GM21423 (cell line): ENCODE measurements around the gene ZNF467.

Source experiments
- ATAC-seq: cut with Tn5 transposase; IDR thresholded peaks from one replicate; pipeline ENCODE4 v1.9.1; 2021; ENCODE audit warnings: mild to moderate bottlenecking, moderate library complexity; ENCODE audit not compliant: unreplicated experiment

ZNF467 gene

GRCh38 chr7:149751043-149751775, 22.2 kb downstream of the ZNF467 start:
- no peak for ATAC-seq

DNA sequence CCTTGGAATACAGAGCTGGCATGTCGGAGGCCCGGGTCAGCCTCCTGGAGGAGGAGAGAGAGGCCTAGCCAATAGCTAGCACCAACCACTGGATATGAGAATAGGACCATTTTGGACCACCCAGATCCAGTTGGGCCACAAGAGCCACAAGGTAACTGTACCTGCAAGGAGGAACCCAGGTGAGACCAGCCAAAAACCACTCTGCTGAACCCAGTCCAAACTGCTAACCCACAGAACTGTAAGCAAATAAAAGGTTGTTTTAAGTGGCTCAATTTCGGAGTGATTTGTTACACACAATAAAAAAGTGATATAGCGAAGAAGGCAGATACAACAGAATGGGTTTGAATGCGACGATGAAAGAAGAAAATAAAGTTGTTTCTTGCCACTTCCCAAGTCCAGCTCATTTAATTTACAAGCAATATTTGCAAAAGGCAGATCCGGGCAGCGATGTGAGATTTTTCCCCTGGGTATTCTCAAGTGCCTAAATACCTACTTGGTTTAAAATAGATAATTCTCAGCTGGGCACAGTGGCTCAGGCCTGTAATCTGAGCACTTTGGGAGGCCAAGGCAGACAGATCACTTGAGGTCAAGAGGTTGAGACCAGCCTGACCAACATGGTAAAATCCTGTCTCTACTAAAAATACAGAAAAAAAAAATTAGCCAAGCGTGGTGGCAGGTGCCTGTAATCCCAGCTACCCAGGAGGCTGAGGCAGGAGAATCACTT, 23.1 kb downstream of the ZNF467 start:
- no peak for ATAC-seq

DNA sequence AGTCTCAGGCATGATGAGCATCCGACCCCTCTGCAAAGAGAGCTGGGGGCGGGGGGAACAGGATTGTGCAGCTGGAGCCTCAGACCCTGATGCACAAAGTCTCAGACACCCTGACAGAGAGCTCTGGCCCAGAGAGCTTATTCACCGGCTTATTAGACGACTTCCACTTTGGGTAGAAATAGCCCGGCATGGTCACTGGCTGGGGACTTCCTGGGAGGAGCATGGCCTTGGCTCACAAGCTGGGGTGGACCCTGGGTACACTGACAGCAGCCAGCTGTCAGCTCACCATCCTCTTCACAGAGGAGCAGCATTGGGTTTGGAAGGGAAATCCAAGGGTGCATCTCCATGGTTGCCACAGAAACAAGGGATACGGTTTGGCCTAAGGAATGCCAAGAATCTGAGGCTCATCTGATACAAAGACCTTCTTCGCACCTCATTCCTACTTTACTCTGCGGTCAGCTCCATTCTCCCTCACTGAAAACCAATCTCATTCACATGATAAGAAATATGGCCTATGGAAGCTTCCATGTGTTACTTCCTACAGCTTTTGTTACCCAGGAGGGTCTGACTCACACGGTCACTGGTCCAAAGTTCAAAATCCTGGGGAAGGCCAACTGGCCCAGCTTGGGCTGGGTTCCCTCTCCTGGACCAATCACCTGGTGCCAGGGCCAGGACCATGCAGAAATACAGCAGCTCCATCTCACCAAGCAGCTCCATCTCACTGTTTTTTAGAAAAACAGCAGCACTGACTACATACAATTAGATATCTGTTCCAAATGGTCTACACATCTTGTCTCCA, 25.1 kb downstream of the ZNF467 start:
- no peak for ATAC-seq

GRCh38 chr7:149743476-149744255, 29.7 kb downstream of the ZNF467 start:
- ATAC-seq: no peak

- ATAC-seq: peak; percentile 83
Observed at GRCh38 chr7:149742075-149742701, 31.2 kb downstream of the ZNF467 start.

DNA sequence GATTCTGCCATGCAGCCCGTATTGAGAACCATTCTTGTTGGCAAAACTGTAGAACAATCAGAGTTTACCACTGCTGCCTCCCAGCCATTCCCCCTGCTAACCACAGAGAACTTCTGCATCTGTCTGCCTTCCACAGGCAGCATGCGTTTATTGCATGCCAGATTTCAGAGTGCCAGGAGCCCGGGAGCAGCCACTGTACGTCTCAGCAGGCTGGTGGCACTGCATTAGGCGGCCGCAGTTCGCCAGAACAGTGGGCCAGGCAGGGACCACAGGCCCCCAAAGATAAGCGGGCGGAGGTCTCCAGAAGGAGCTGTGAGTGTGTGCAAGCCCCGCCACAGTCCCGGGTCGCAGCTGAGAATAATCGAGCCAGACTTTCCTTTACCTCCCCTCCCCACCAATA, 31.8 kb downstream of the ZNF467 start:
- no peak for ATAC-seq

DNA sequence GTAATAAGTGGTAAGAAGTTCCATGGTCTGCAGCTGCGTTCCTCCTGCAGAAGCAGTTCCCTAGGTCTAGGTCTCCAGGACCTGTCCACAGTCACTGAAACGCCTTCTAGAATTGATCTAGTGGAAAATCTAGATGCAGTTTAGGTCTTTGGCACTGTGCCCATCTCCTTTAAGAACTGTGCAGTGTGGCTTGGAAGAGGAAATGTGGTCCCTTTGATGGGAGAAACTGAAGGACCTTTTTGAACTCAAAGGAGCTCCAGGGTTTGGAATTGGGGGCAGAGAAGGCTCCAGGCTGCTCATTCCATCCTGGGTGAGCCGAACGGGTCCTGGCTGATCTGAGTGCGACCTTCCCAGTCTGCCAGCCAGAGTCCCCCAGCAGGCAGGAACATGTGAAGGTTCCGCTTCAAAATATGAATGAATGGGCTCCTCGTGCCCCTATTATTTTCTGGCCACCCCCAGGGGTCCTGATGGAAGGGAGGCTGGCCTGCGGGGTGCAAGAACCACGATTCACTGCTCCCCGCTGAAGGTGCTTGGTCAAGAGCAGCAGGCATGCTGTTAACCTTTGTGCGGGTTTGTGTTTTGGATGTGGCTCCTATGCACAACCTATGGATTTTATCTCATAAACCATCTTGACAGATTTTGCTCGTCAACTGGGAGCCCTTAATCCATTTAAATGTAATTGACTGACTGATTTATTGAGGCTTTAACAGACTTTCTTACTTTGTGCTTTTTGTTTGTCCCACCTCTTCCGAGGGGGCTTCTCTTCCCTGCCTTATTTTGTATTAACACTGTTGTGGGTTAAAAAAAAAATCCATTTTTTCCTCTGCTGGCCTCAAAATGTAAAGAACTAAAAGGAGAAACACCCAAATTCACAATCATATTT, 36.7 kb downstream of the ZNF467 start:
- ATAC-seq: no peak

DNA sequence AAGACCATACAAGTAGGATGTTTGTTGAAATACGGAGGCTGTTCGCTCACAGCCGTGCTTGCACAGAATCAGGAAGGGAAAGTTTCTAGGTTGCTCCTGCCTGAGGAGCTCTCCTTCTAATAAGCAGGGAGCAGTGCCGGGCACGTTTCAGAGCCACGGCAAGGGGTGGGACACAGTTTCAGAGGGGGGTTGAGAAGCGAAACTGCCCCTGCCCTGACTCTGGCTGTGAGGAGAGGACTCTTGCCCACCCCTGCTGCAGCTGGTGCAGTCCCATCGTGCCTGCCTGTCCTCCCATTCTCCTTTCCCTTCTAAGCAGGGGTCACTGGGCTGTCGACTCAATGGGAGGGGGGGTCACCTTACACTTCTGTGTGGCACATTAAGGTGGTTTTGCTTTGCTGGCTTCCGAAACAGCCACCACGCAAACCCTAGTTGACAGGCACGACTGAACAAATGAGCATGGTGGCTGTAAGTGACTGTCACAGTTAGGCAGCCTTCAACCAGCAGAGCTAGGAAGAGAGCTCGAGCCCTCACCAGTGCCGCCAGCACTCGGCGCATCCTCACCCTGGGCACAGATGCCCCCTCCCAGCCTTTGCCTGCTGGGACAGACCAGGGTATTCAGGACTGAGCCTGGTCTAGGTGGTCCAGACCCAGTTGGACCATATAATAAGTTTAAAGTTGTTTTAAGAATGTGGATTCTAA, 37.5 kb downstream of the ZNF467 start:
- ATAC-seq: no peak

DNA sequence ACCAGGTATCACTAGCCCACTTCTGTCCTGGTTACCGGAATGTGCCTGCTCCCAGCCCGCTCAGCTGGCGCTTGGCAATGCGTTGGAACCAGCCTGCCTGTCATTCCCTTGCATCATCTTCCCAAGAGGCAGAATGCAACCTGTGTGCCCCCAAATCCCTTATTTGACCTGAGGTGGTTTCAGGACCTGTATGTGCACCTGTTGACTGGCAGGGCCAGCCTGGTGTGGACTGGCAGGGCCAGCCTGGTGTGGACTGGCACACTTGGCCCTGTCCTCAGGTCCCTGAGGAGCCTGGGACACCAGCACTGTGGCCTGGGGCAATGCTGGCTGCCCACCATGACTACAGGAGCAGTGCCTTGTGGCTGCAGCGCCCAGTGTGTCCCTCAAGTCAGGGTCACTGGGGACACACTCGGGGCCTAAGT, 38.2 kb downstream of the ZNF467 start:
- no peak for ATAC-seq

GRCh38 chr7:149734791-149735075, 38.7 kb downstream of the ZNF467 start:
- ATAC-seq: no peak

- no peak for ATAC-seq
Observed at GRCh38 chr7:149733924-149734790, 39.2 kb downstream of the ZNF467 start.

DNA sequence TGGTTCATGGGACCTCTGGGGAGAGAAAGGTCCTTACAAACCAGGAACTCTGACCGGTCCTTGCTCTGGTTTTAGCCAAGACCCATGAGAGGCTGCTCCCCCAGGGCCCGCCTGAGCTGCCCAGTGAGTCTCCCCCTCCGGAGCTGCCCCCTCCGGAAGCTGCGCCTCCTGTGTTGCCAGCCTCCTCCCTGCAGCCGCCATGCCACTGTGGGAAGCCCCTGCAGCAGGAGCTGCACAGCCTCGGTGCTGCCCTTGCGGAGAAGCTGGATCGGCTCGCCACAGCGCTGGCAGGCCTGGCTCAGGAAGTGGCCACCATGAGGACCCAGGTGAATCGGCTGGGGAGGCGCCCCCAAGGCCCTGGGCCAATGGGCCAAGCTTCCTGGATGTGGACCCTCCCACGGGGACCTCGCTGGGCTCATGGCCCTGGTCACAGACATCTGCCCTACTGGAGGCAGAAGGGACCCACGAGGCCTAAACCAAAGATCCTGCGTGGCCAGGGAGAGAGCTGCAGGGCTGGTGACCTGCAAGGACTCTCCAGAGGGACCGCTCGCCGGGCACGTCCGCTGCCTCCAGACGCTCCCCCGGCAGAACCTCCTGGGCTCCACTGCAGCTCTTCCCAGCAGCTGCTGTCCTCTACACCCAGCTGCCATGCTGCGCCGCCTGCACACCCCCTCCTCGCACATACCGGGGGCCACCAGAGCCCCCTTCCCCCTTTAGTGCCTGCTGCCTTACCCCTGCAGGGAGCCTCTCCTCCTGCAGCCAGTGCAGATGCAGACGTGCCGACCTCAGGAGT, 40.1 kb downstream of the ZNF467 start:
- no peak for ATAC-seq

DNA sequence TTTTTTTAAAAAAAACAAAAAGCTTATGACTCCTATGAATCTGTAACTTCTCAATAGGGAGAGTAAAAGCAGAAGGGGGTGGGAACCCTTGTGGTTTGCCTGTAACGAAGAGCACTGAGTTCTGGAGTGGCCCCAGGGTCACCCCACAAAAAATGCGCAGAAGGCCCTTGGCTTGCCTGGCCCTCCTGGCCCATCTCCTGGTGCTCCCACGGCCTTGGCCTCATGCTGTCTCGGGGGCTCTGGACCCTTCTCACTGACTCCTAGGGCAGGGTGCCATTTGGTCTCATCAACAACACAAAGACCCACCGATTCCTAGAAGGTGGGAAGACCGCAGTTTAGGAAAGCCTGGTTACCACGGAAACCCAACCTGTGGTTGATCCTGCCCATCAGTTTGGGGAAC, 40.8 kb downstream of the ZNF467 start:
- no peak for ATAC-seq

DNA sequence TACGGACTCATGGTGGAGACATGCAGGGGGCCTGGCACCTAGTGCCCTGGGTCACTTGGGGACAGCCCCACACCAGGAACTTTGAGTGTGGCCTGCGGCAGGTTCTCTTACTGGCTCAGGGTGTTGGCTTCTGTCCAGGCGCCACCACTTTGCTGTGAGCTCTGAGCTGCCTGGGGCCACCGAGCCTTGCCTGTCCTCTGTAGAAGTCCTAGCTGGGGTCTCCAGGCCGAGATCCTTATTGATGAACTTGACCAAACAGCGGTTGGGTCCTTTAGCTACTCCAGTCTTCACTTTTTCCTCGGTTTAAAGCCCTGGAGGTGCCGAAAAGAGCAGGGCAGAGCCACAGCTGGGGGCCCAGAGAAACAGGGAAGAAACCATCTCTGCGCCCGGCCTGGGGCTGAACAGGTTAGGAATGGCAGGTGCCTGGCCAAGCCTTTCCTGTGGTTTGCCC, 41.3 kb downstream of the ZNF467 start:
- ATAC-seq: no peak

- no peak for ATAC-seq
Observed at GRCh38 chr7:149731207-149731955, 42.0 kb downstream of the ZNF467 start.

DNA sequence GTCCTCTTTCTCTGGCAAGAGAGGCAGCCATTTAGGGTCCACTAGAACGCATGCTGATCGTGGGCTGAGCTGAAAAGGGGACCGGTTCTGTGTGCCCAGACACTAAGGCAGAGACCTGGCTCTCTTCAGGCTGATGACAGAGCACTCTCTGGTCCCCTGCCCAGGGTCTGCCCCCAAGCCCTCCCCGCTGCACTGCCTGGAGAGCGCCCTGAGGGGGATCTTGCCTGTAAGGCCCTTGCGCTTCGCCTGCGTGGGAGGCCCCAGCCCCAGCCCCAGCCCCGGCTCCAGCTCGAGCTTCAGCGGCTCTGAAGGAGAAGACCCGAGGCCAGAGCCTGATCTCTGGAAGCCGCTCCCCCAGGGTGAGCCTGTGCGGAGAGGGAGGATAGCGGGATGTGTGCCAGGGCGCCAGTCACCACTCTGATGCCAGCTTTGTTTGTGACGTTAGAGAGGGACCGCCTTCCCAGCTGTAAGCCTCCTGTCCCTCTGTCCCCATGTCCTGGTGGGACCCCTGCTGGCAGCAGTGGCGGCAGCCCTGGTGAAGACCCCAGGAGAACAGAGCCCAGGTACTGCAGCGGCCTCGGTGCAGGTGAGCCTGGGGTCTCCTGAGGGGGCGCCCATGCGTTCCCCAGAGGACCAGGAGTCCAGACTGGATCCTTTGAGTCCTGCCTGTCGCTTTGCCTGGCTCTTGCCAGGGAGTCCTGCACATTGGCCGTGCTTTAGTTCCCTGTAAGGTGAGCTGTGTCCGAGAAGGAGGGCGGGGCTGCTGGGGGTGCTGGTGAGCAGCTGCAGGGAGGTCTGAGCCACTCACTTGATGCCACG, 43.2 kb downstream of the ZNF467 start:
- ATAC-seq: no peak
